Activated CD4-positive, alpha-beta T cell treated with anti-CD3 and anti-CD28 coated beads, Interleukin-2, amount 10 ng/mL, durations not matched to agents 7 days and 5 days (primary cell): ENCODE measurements around the gene LRIT2. TPM values are rescaled to one million over a fixed set of nuclear protein-coding genes. Genes with fewer than 3 reads are reported as not detected.

Experiments
- CTCF ChIA-PET: fragments of 350-600 bp; sonication (Branson Sonifier 250); formaldehyde crosslinking; loops from one replicate; lab custom pipeline; 2021; ENCODE audit warnings: antibody characterized with exemption; lab: Charles Lee
- POLR2A ChIA-PET: fragments of 350-600 bp; sonication (Branson Sonifier 250); formaldehyde crosslinking; loops from one replicate; lab custom pipeline; 2021; ENCODE audit warnings: antibody characterized with exemption; lab: Charles Lee
- DNase-seq: peaks from one replicate; pipeline ENCODE4 v3.0.0-alpha.2; 2020
- H3K27ac Mint-ChIP-seq: one replicate; pipeline ENCODE4 v1.8.0; 2021; ENCODE audit warnings: mild to moderate bottlenecking, moderate library complexity, mixed read lengths
- H3K27me3 Mint-ChIP-seq: one replicate; pipeline ENCODE4 v1.8.0; 2021; ENCODE audit warnings: mixed read lengths
- H3K36me3 Mint-ChIP-seq: one replicate; pipeline ENCODE4 v1.8.0; 2021; ENCODE audit warnings: low read depth, mixed read lengths
- H3K4me1 Mint-ChIP-seq: one replicate; pipeline ENCODE4 v1.8.0; 2021; ENCODE audit warnings: mixed read lengths
- H3K4me3 Mint-ChIP-seq: one replicate; pipeline ENCODE4 v1.8.0; 2021; ENCODE audit warnings: mild to moderate bottlenecking, moderate library complexity, mixed read lengths
- H3K9me3 Mint-ChIP-seq: one replicate; pipeline ENCODE4 v1.8.0; 2021; ENCODE audit warnings: mixed read lengths
- total RNA-seq, 2 experiments: library from RNA; stranded (reverse); gene quantifications; one replicate each; pipeline ENCODE4 v1.2.3, GENCODE V29; 2021

The LRIT2 gene
- total RNA-seq, 2 experiments from 2014 or later = not detected

- no peaks in the 10 kb centered on the region for H3K36me3 Mint-ChIP-seq
- no peak for DNase-seq
- H3K27ac Mint-ChIP-seq = no peak overlapping the region
- H3K9me3 Mint-ChIP-seq = no peaks in the 10 kb centered on the region
- ChIA-PET POLR2A (interaction anchor here (0.6 kb wide), 1 partner anchor 65 kb away, joined by 4 read pairs; no protein-coding TSS in a partner anchor), CTCF (no interaction called here)
- peaks cover 2% of the 10 kb centered on the region for H3K4me1 Mint-ChIP-seq
- peaks cover 12% of the 10 kb centered on the region for H3K27me3 Mint-ChIP-seq
- no peak overlapping the region for H3K4me3 Mint-ChIP-seq
Observed at GRCh38 chr10:84201244-84201606, 24.1 kb downstream of the LRIT2 start.

GRCh38 chr10:84200537-84201243, 24.7 kb downstream of the LRIT2 start:
- Mint-ChIP-seq H3K27me3 (peaks cover 17% of the 10 kb centered on the region), H3K36me3 (no peaks in the 10 kb centered on the region), H3K9me3 (no peaks in the 10 kb centered on the region), H3K4me1 (peaks cover 2% of the 10 kb centered on the region), H3K27ac (no peak overlapping the region), H3K4me3 (no peak overlapping the region)
- DNase-seq = no peak
- ChIA-PET POLR2A (no interaction called here), CTCF (no interaction called here)

- Mint-ChIP-seq H3K27me3 (peaks cover 34% of the 10 kb centered on the region), H3K9me3 (no peaks in the 10 kb centered on the region), H3K27ac (no peak overlapping the region), H3K4me3 (no peak overlapping the region), H3K4me1 (no peaks in the 10 kb centered on the region), H3K36me3 (no peaks in the 10 kb centered on the region)
- POLR2A ChIA-PET = no interaction called here
- CTCF ChIA-PET = interaction anchor here (1.5 kb wide), 1 partner anchor 50 kb away, joined by 3 read pairs; no protein-coding TSS in a partner anchor
- no peak for DNase-seq
Observed at GRCh38 chr10:84198206-84198915, 27.0 kb downstream of the LRIT2 start.

GRCh38 chr10:84197643-84198042, 27.7 kb downstream of the LRIT2 start:
- Mint-ChIP-seq H3K4me3 (no peak overlapping the region), H3K27me3 (peaks cover 41% of the 10 kb centered on the region), H3K4me1 (no peaks in the 10 kb centered on the region), H3K9me3 (no peaks in the 10 kb centered on the region), H3K27ac (no peak overlapping the region), H3K36me3 (no peaks in the 10 kb centered on the region)
- no peak for DNase-seq
- ChIA-PET CTCF (interaction anchor here (1.5 kb wide), 1 partner anchor 49 kb away, joined by 3 read pairs; no protein-coding TSS in a partner anchor), POLR2A (no interaction called here)

GRCh38 chr10:84196941-84197340, 28.4 kb downstream of the LRIT2 start:
- no peaks in the 10 kb centered on the region for H3K9me3 Mint-ChIP-seq
- POLR2A ChIA-PET = no interaction called here
- no peak overlapping the region for H3K4me3 Mint-ChIP-seq
- CTCF ChIA-PET = interaction anchor here (1.5 kb wide), 1 partner anchor 49 kb away, joined by 3 read pairs; no protein-coding TSS in a partner anchor
- H3K27me3 Mint-ChIP-seq = peaks cover 41% of the 10 kb centered on the region
- DNase-seq = no peak
- no peaks in the 10 kb centered on the region for H3K36me3 Mint-ChIP-seq
- H3K27ac Mint-ChIP-seq = no peak overlapping the region
- H3K4me1 Mint-ChIP-seq = no peaks in the 10 kb centered on the region

- H3K27ac Mint-ChIP-seq = no peak overlapping the region
Observed at GRCh38 chr10:84196083-84196482, 29.3 kb downstream of the LRIT2 start.

GRCh38 chr10:84195044-84195830, 30.1 kb downstream of the LRIT2 start:
- H3K4me3 Mint-ChIP-seq = peak overlapping the region; percentile 20
- ChIA-PET CTCF (interaction anchor here (0.6 to 1.0 kb wide), 3 partner anchors 13 to 47 kb away, joined by 3 to 4 read pairs (median 3); no protein-coding TSS in a partner anchor), POLR2A (no interaction called here)
- H3K27me3 Mint-ChIP-seq = peaks cover 44% of the 10 kb centered on the region
- DNase-seq = no peak
- H3K27ac Mint-ChIP-seq = no peak overlapping the region
- H3K9me3 Mint-ChIP-seq = no peaks in the 10 kb centered on the region
- H3K36me3 Mint-ChIP-seq = no peaks in the 10 kb centered on the region
- H3K4me1 Mint-ChIP-seq = peaks cover 14% of the 10 kb centered on the region

More at GRCh38 chr10:84196083-84196482, 29.3 kb downstream of the LRIT2 start:
- CTCF ChIA-PET = interaction anchor here (1.0 kb wide), 1 partner anchor 48 kb away, joined by 3 read pairs; no protein-coding TSS in a partner anchor
- Mint-ChIP-seq H3K36me3 (no peaks in the 10 kb centered on the region), H3K9me3 (no peaks in the 10 kb centered on the region), H3K4me1 (peaks cover 5% of the 10 kb centered on the region), H3K4me3 (no peak overlapping the region), H3K27me3 (peaks cover 44% of the 10 kb centered on the region)
- DNase-seq = no peak
- POLR2A ChIA-PET = no interaction called here

GRCh38 chr10:84194424-84195043, 30.8 kb downstream of the LRIT2 start, which contains the start of gene CDHR1:
CDHR1 (plus strand) TSS chr10:84194537; CDS start chr10:84194761, 224 bp downstream.
- Mint-ChIP-seq H3K36me3 (no peaks in the 10 kb centered on the region), H3K4me3 (peak within 1 kb of the TSS; percentile 20), H3K27me3 (peaks cover 44% of the 10 kb centered on the region), H3K9me3 (no peaks in the 10 kb centered on the region), H3K4me1 (peaks cover 14% of the 10 kb centered on the region), H3K27ac (no peak within 1 kb of the TSS)
- POLR2A ChIA-PET = no interaction called here
- CTCF ChIA-PET = interaction anchor here (0.6 to 1.2 kb wide), 3 partner anchors 12 to 26 kb away, joined by 3 to 4 read pairs (median 3); no protein-coding TSS in a partner anchor
- DNase-seq = peak; percentile 36

GRCh38 chr10:84193846-84194423, 31.4 kb downstream of the LRIT2 start:
- no peak for DNase-seq
- Mint-ChIP-seq H3K9me3 (no peaks in the 10 kb centered on the region), H3K27me3 (peaks cover 44% of the 10 kb centered on the region), H3K27ac (no peak overlapping the region), H3K36me3 (no peaks in the 10 kb centered on the region), H3K4me1 (peaks cover 14% of the 10 kb centered on the region), H3K4me3 (no peak overlapping the region)
- ChIA-PET CTCF (interaction anchor here (1.2 to 1.4 kb wide), 2 partner anchors 11 to 24 kb away, joined by 3 to 6 read pairs; no protein-coding TSS in a partner anchor), POLR2A (no interaction called here)

- no peak for DNase-seq
- Mint-ChIP-seq H3K27ac (no peak overlapping the region), H3K27me3 (peaks cover 43% of the 10 kb centered on the region), H3K4me3 (no peak overlapping the region), H3K36me3 (no peaks in the 10 kb centered on the region), H3K9me3 (no peaks in the 10 kb centered on the region), H3K4me1 (peaks cover 14% of the 10 kb centered on the region)
- POLR2A ChIA-PET = no interaction called here
- CTCF ChIA-PET = interaction anchor here (1.0 to 1.4 kb wide), 3 partner anchors 11 to 30 kb away, joined by 3 to 6 read pairs (median 5); no protein-coding TSS in a partner anchor
Observed at GRCh38 chr10:84193327-84193726, 32.0 kb downstream of the LRIT2 start.

- DNase-seq = peak; percentile 47
- Mint-ChIP-seq H3K4me1 (peaks cover 14% of the 10 kb centered on the region), H3K4me3 (no peak overlapping the region), H3K36me3 (no peaks in the 10 kb centered on the region), H3K27ac (no peak overlapping the region), H3K9me3 (no peaks in the 10 kb centered on the region), H3K27me3 (peaks cover 32% of the 10 kb centered on the region)
- CTCF ChIA-PET = no interaction called here
- POLR2A ChIA-PET = no interaction called here
Observed at GRCh38 chr10:84191106-84191505, 34.2 kb downstream of the LRIT2 start.

- Mint-ChIP-seq H3K9me3 (no peaks in the 10 kb centered on the region), H3K4me3 (no peak overlapping the region), H3K27me3 (peaks cover 27% of the 10 kb centered on the region), H3K36me3 (no peaks in the 10 kb centered on the region), H3K4me1 (peaks cover 14% of the 10 kb centered on the region), H3K27ac (no peak overlapping the region)
- ChIA-PET CTCF (no interaction called here), POLR2A (no interaction called here)
- DNase-seq = no peak
Observed at GRCh38 chr10:84190621-84191020, 34.7 kb downstream of the LRIT2 start.
